H4 (cell line): ENCODE measurements around the gene HEATR5A. TPM values are rescaled to one million over a fixed set of nuclear protein-coding genes. Genes with fewer than 3 reads are reported as not detected.
"Not testable (repeated sequence)": the region's sequence is repeated elsewhere in the genome, so short reads cannot be mapped to it uniquely, and the experiment has no call there.

Experiments
- DNase-seq: peaks from one replicate; pipeline ENCODE4 v3.0.0-alpha.2; 2015; ENCODE audit warnings: low spot score
- total RNA-seq: library from RNA; depleted of rRNA; stranded (reverse); fragments of >200 nt; shearing (Covaris generic); gene quantifications from 2 replicates; pipeline ENCODE4 v1.2.3, GENCODE V29; 2014; rRNA removed

Gene HEATR5A
- 20.1 and 32.9 TPM in 2 replicates for total RNA-seq

GRCh38 chr14:31420319-31421111 lies at the start of gene HEATR5A:
Gene HEATR5A, minus strand, starts transcription at chr14:31420550. Its CDS starts 17,575 bp downstream, at chr14:31402975.
- peak; percentile 91 for DNase-seq

- no peak for DNase-seq
Measured at GRCh38 chr14:31466554-31466953, 46.2 kb upstream of the HEATR5A start.

GRCh38 chr14:31465111-31465510 lies 44.8 kb upstream of the HEATR5A start:
- DNase-seq: no peak

GRCh38 chr14:31462450-31462849 lies 42.1 kb upstream of the HEATR5A start:
- DNase-seq: not testable (repeated sequence)

GRCh38 chr14:31461545-31461944 lies 41.2 kb upstream of the HEATR5A start:
- no peak for DNase-seq

- no peak for DNase-seq
Measured at GRCh38 chr14:31457665-31458659, 37.6 kb upstream of the HEATR5A start.

- peak; percentile 84 for DNase-seq
Measured at GRCh38 chr14:31456841-31457664, 36.7 kb upstream of the HEATR5A start, which contains the start of gene DTD2. Gene DTD2, minus strand, starts transcription at chr14:31457506. Its CDS starts 113 bp downstream, at chr14:31457393.

- peak; percentile 36 for DNase-seq
Measured at GRCh38 chr14:31449971-31450610, 29.7 kb upstream of the HEATR5A start.

GRCh38 chr14:31449136-31449535 lies 28.8 kb upstream of the HEATR5A start:
- DNase-seq: no peak

- no peak for DNase-seq
Measured at GRCh38 chr14:31445703-31446102, 25.4 kb upstream of the HEATR5A start.

GRCh38 chr14:31442284-31442683 lies 21.9 kb upstream of the HEATR5A start:
- DNase-seq: no peak

GRCh38 chr14:31441273-31442111 lies 21.1 kb upstream of the HEATR5A start:
- peak; percentile 80 for DNase-seq

- DNase-seq: no peak
Measured at GRCh38 chr14:31440280-31440679, 19.9 kb upstream of the HEATR5A start.

- DNase-seq: no peak
Measured at GRCh38 chr14:31439561-31439960, 19.2 kb upstream of the HEATR5A start.

- DNase-seq: not testable (repeated sequence)
Measured at GRCh38 chr14:31437045-31437691, 16.8 kb upstream of the HEATR5A start.

GRCh38 chr14:31435276-31435675 lies 14.9 kb upstream of the HEATR5A start:
- DNase-seq: no peak

- DNase-seq: no peak
Measured at GRCh38 chr14:31430634-31431264, 10.4 kb upstream of the HEATR5A start.

GRCh38 chr14:31429791-31430190 lies 9.4 kb upstream of the HEATR5A start:
- DNase-seq: no peak

- no peak for DNase-seq
Measured at GRCh38 chr14:31428011-31428410, 7.7 kb upstream of the HEATR5A start.
